Activated CD4-positive, alpha-beta T cell treated with anti-CD3 and anti-CD28 coated beads, Interleukin-2, amount 10 ng/mL, durations not matched to agents 24 days and 14 days (primary cell): Measurements from ENCODE around the gene GRN. TPM values are rescaled to one million over a fixed set of nuclear protein-coding genes. Genes with fewer than 3 reads are reported as not detected.
A peak's percentile ranks its signal among the peaks of the same experiment; 100 is the strongest.
"Not testable (repeated sequence)": the region's sequence is repeated elsewhere in the genome, so short reads cannot be mapped to it uniquely, and the experiment has no call there.

Source experiments
- DNase-seq: peaks from one replicate; pipeline ENCODE4 v3.0.0; 2022
- H3K27ac Mint-ChIP-seq: one replicate; pipeline ENCODE4 v1.8.0; 2022; ENCODE audit warnings: mild to moderate bottlenecking, mixed read lengths
- H3K27me3 Mint-ChIP-seq: one replicate; pipeline ENCODE4 v1.8.0; 2022; ENCODE audit warnings: mixed read lengths
- H3K36me3 Mint-ChIP-seq: one replicate; pipeline ENCODE4 v1.8.0; 2022; ENCODE audit warnings: low read depth, mild to moderate bottlenecking, mixed read lengths
- H3K4me1 Mint-ChIP-seq: one replicate; pipeline ENCODE4 v1.8.0; 2021; ENCODE audit warnings: mixed read lengths
- H3K4me3 Mint-ChIP-seq: one replicate; pipeline ENCODE4 v1.8.0; 2022; ENCODE audit warnings: mild to moderate bottlenecking, moderate library complexity, mixed read lengths
- H3K9me3 Mint-ChIP-seq: one replicate; pipeline ENCODE4 v1.8.0; 2021; ENCODE audit warnings: mixed read lengths
- intact Hi-C: fragments of 100-400 bp; cut with micrococcal nuclease; formaldehyde crosslinking; loops from one replicate; pipeline ENCODE4 v1.15.1; 2023
- total RNA-seq: library from RNA; stranded (reverse); gene quantifications from 2 replicates; pipeline ENCODE4 v1.2.3, GENCODE V29; 2022

Gene GRN
- total RNA-seq, 1 donor from 2014 or later, result 34.6 TPM

DNA sequence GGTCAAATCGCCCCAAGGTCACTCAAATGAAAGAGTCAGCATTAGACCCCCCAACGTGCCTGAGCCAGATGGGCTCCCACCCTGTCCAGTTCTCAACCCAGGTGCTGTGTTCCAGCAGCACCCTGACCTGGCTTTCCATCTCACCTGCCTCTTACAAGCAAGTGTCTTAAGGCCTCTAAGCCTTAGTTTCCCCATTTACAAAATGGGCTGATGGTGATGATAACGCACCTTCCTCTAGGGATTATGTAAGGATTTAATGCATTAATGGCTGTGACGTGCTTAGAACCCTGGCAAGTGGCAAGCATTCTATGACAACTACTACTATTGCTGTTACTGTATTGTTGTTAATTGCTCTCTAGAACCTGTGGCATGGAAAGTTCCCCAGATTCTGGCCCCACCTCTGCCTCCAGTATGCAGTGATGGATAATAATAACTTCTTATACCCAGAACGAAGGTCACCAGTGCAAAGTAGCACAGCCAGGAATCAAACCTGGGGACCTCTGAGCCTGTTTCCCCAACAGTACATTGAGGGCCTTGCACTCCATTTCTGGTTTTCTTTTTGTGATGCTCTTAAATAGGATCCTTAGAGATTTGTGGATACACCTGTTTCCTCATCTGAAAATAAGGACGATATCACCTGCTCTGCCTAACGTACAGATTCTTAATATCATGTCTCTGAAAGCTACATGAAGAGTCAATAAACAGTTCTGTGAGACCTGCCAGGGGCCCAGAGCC lies 17.2 kb upstream of the GRN start:
- intact Hi-C loops, result loop anchor here (5.0 kb wide), 1 partner anchor 186 kb away; the partner anchor contains the start of gene HROB
- Mint-ChIP-seq H3K9me3 (no peaks in the 10 kb centered on the region), H3K4me3 (peak overlapping the region; percentile 44), H3K27ac (peak overlapping the region; percentile 36), H3K27me3 (no peaks in the 10 kb centered on the region), H3K36me3 (peaks cover 9% of the 10 kb centered on the region), H3K4me1 (peaks cover 25% of the 10 kb centered on the region)
- DNase-seq, result no peak

DNA sequence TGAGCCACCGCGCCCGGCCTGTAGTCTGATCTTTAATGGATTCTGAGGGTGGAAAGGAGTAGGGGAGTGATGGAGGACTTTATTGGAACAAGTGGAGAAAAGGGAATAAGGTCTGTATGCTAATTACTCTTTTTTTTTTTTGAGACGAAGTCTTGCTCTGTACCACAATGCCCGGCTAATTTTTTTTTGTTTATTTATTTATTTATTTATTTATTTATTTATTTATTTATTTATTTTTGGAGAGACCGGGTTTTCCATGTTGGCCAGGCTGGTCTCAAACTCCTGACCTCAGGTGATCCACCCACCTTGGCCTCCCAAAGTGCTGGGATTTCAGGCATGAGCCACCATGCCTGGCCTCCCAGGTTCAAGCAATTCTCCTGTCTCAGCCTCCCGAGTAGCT lies 15.6 kb upstream of the GRN start:
- intact Hi-C loops, result loop anchor here (5.0 kb wide), 1 partner anchor 187 kb away; the partner anchor contains the start of gene HROB
- not testable (repeated sequence) for H3K27me3 Mint-ChIP-seq, H3K4me3 Mint-ChIP-seq, H3K9me3 Mint-ChIP-seq, DNase-seq, H3K36me3 Mint-ChIP-seq, H3K27ac Mint-ChIP-seq
- H3K4me1 Mint-ChIP-seq, result peaks cover 19% of the 10 kb centered on the region

DNA sequence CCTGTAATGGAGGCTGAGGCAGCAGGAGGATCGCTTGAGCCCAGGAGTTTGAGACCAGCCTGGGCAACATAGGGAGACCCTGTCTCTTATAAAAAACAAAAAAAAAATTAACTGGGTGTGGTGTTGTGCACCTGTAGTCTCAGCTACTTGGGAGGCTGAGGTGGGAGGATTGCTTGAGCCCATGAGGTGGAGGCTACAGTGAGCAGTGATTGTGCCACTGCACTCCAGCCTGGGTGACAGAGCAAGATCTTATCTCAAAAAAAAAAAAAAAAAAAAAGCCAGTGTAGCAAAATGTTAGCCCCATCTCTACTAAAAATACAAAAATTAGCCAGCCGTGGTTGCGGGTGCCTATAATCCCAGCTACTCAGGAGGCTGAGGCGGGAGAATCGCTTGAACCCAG lies 14.8 kb upstream of the GRN start:
- not testable (repeated sequence) for H3K36me3 Mint-ChIP-seq, DNase-seq, H3K27ac Mint-ChIP-seq, H3K27me3 Mint-ChIP-seq, H3K4me3 Mint-ChIP-seq, H3K9me3 Mint-ChIP-seq
- intact Hi-C loops, result loop anchor here (2.0 kb wide), 1 partner anchor 15 kb away; the partner anchor contains the start of gene GRN
- H3K4me1 Mint-ChIP-seq, result peaks cover 17% of the 10 kb centered on the region

DNA sequence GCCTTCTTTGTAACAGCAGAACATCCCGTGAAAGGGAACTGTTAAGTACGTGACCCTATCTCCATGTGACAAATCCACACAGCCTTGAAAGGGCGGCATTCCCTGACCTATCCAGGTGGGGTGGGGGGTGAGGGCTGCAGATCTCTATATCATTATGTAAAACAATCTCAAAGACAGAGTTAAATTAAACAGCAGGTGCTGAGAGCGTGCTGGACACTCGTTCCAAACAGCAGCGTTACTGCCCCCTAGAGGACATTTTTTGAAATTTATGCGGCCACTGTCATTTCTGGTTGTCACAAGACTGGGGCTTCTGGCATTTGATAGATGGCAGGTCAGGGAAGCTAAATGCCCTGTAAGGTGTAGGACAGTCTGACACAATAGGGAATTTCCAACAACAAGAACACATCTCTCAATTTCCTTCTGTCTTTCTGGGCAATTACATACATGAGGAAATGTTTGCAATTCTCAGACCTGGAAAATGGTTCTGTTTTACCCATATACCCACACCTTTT lies 13.8 kb upstream of the GRN start:
- Mint-ChIP-seq H3K4me3 (no peak overlapping the region), H3K27me3 (peaks cover 3% of the 10 kb centered on the region), H3K27ac (no peak overlapping the region)

DNA sequence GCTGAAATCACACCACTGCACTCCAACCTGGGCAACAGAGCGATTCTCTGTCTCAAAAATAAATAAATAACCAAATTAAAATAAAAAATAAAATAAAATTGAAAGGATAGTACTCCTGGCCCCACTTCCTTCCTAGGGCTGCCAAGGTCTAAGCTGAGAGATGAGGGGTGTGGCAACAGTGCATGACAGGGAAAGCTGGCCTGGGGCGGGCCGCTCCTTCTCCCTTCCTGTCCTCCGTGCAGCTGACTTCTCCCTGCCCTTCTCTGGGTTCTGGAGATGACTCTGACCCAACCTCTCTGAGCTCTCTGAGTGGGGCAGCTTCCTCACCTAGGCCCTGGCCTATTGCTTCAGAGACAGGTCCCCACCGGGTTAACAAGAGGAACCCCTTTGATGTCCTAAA lies 11.7 kb upstream of the GRN start:
- H3K27me3 Mint-ChIP-seq, result peaks cover 7% of the 10 kb centered on the region
- DNase-seq, result no peak
- H3K27ac Mint-ChIP-seq, result no peak overlapping the region
- intact Hi-C loops, result no loop called here
- peaks cover 5% of the 10 kb centered on the region for H3K4me1 Mint-ChIP-seq
- H3K9me3 Mint-ChIP-seq, result no peaks in the 10 kb centered on the region
- no peak overlapping the region for H3K4me3 Mint-ChIP-seq
- no peaks in the 10 kb centered on the region for H3K36me3 Mint-ChIP-seq

More for the DNA sequence above, 13.8 kb upstream of the GRN start:
- H3K36me3 Mint-ChIP-seq, result no peaks in the 10 kb centered on the region
- peaks cover 12% of the 10 kb centered on the region for H3K4me1 Mint-ChIP-seq
- intact Hi-C loops, result loop anchor here (1.0 to 2.0 kb wide), 2 partner anchors 13 to 121 kb away; partner anchors contain the start of gene GRN
- DNase-seq, result peak; percentile 94
- H3K9me3 Mint-ChIP-seq, result no peaks in the 10 kb centered on the region

DNA sequence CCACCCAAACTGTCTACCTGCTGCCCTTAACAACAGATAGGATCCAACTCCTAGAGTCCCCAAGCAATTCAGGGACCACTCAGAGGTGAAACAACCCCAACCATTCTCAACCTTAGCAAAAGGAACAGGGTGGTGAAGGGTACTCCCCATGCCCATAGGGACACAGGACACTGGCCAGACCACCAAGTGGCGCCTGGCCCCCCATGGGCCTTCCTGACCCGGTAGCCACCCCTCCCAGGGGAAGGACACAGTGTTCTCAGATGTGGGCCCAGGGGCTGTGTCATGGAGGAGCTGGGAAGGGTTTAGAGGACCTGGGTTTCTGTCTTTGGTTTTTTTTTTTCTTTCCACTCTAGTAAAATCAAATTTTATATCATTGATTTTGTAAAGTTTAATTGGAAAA lies 10.8 kb upstream of the GRN start:
- Mint-ChIP-seq H3K27me3 (peaks cover 7% of the 10 kb centered on the region), H3K36me3 (no peaks in the 10 kb centered on the region), H3K4me1 (peaks cover 5% of the 10 kb centered on the region), H3K9me3 (no peaks in the 10 kb centered on the region), H3K27ac (no peak overlapping the region), H3K4me3 (no peak overlapping the region)
- DNase-seq, result no peak
- intact Hi-C loops, result no loop called here

DNA sequence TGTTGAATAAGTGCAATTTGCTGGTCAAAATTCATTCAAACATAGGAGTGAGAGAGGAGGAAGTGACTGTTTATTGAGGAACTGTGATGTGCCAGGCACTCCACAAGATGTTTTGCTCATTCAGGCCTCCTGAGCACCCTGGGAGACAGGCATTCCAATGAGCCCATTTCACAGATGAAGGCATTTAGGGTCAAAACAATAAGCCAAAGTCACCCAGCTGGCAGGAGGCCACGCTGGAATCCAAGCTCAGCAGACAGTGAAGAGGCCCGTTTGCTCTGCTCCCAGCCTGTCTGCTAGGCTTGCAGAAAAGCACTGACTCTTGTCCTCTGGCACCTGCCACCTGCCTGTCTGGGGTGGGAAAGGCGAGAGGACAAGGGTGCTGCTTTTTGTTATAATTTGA lies 10.4 kb upstream of the GRN start:
- Mint-ChIP-seq H3K27me3 (peaks cover 7% of the 10 kb centered on the region), H3K9me3 (no peaks in the 10 kb centered on the region), H3K27ac (no peak overlapping the region), H3K36me3 (no peaks in the 10 kb centered on the region), H3K4me3 (no peak overlapping the region), H3K4me1 (peaks cover 5% of the 10 kb centered on the region)
- intact Hi-C loops, result no loop called here
- no peak for DNase-seq

DNA sequence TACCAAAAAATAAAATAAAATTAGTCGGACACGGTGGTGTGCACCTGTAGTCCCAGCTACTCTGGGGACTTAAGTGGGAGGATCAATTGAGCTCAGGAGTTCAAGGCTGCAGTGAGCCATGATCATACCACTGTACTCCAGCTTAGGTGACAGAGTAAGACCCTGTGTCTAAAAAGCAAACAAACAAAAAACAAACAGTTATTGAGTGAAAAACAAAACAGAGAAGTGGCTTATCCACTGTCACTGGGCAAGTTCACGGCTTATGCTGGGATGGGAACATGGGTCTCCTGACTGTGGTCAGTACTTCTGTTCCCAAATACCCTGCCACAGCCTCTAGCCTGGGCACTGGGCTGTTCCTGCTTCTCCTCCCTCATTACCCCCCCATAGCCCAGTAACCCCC lies 9.5 kb upstream of the GRN start:
- H3K27me3 Mint-ChIP-seq, result peaks cover 7% of the 10 kb centered on the region
- H3K27ac Mint-ChIP-seq, result no peak overlapping the region
- intact Hi-C loops, result no loop called here
- no peak for DNase-seq
- H3K9me3 Mint-ChIP-seq, result no peaks in the 10 kb centered on the region
- H3K36me3 Mint-ChIP-seq, result no peaks in the 10 kb centered on the region
- H3K4me1 Mint-ChIP-seq, result peaks cover 5% of the 10 kb centered on the region
- H3K4me3 Mint-ChIP-seq, result no peak overlapping the region

DNA sequence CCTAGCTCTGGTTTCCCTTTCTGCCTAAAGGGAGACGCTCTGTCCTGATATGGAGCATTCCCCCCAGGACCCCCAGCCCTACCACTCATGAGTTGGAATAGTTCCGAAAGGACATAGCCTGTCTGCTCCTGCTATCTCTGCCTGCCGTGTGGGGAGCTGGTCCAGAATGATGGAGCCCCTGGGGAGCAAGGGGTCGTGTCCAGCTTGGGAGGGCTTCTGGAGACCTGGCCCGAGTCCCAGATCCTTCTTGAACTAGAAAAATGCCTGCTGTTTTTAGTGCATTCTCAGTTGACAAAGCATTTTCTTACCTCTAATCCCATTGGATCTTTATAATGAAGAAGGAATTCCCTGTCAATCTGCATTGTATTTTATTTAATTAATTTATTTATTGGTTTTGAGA lies 9.1 kb upstream of the GRN start:
- H3K27me3 Mint-ChIP-seq, result peaks cover 9% of the 10 kb centered on the region
- H3K4me1 Mint-ChIP-seq, result peaks cover 5% of the 10 kb centered on the region
- DNase-seq, result no peak
- H3K27ac Mint-ChIP-seq, result no peak overlapping the region
- H3K9me3 Mint-ChIP-seq, result no peaks in the 10 kb centered on the region
- intact Hi-C loops, result no loop called here
- H3K4me3 Mint-ChIP-seq, result no peak overlapping the region
- no peaks in the 10 kb centered on the region for H3K36me3 Mint-ChIP-seq

DNA sequence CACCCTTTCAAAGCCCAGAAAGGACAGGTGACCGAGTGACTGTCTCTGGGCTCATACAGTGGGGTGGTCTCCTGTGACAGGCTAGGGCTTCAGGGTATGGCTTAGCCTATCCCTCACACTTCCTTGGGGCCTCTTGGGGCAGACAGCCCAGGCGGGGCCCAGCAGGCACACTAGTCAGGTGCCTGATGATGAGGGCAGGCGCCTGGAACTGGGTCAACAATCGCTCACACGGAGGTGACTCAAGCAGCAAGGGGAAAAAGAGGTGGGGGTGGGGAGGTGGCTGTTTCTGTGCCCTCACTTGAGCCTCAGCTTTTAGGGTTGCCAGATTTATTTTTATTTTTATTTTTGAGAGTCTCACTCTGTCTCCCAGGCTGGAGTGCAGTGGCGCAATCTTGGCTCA lies 6.4 kb upstream of the GRN start:
- no peaks in the 10 kb centered on the region for H3K36me3 Mint-ChIP-seq
- no peaks in the 10 kb centered on the region for H3K4me1 Mint-ChIP-seq
- no peaks in the 10 kb centered on the region for H3K9me3 Mint-ChIP-seq
- no peak for DNase-seq
- H3K27me3 Mint-ChIP-seq, result peaks cover 14% of the 10 kb centered on the region
- intact Hi-C loops, result no loop called here
- H3K27ac Mint-ChIP-seq, result no peak overlapping the region
- no peak overlapping the region for H3K4me3 Mint-ChIP-seq

DNA sequence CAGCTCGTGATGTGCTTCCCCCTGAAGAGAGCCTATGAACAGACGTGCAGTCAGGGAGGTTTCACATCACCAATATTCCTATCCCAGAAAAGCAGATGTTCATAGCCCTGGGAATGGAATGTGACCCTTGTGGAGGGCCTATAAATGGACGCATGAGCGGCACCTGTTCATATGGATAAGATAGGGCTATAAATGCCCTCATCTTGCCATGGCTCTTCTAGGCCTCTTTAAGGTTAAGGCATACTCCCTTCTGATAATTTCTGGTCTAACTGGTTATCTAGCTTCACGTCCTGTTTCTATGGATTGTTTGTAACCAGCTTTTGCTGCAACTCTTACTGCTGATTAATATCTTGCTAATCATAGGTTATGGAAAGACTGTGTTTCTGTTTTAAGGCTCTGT lies 4.5 kb upstream of the GRN start:
- H3K36me3 Mint-ChIP-seq, intact Hi-C loops, H3K9me3 Mint-ChIP-seq, H3K4me3 Mint-ChIP-seq, H3K4me1 Mint-ChIP-seq, H3K27ac Mint-ChIP-seq, DNase-seq: not testable (repeated sequence)
- peaks cover 19% of the 10 kb centered on the region for H3K27me3 Mint-ChIP-seq

DNA sequence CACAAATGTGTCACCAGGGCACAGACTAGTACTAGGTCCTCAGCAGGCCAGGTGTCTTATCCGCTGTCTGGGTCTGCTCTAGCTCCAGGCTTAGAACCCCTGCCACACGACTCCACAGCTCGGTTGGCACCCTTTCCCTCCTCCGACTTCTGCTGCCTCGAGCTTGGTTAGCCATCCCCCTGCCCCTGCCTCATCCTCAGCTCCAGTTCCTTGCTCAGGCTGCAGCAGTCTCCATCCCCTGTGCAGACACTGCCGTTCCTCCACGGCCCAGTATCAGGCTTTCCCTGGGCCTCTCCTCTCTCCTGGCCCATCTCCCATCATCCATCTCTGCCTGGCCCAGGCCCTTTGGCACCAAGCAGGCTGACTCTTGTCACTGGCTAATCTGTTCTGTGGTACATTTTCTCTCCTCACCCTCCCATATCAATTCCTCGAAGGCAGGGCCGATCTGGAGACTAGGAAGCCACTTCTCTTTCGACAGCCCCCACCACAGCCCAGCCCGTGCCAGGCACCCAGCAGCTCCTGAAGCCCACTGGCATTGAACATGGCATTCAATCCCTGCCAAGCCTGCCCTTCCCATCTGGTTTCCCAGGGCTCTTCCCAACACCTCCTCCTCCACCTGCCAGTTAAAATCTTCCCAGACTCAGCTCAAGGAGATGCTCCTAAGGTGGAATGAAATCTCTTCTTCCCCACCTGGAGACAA lies 1.4 kb upstream of the GRN start:
- H3K4me1 Mint-ChIP-seq, result peaks cover 18% of the 10 kb centered on the region
- H3K27me3 Mint-ChIP-seq, result peaks cover 13% of the 10 kb centered on the region
- DNase-seq, result no peak
- intact Hi-C loops, result loop anchor here (2.0 kb wide), 1 partner anchor 13 kb away; no protein-coding TSS in a partner anchor
- H3K4me3 Mint-ChIP-seq, result no peak overlapping the region
- no peaks in the 10 kb centered on the region for H3K36me3 Mint-ChIP-seq
- H3K27ac Mint-ChIP-seq, result no peak overlapping the region
- no peaks in the 10 kb centered on the region for H3K9me3 Mint-ChIP-seq

DNA sequence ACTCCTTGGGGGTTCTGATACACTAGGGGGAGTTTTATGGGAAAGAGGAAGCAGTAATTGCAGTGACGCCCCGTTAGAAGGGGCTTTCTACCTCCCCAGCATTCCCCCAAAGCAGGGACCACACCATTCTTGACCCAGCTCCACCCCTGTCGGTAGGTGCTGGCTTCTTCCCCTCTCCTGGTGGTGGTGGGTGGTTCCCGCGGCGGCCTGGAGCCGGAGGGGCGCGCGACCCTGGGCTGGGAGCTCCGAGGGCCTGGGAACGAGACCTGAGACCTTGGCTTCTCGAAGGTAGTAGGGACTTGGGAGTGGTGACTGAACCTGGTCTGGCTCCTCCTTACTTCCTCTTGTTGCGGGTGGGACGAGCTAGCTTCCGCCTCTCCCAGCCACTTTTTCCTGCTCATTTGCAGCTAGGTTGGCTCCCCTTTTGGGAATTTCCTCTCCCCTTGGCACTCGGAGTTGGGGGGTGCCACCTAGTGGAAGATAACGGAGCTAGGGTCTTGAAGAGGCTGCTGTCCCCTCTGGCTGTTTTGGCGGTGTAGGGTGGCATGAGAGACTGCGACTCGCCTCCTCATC lies 438 bp downstream of the GRN start:
- DNase-seq, result peak; percentile 81
- Mint-ChIP-seq H3K9me3 (no peaks in the 10 kb centered on the region), H3K27me3 (peaks cover 13% of the 10 kb centered on the region), H3K4me3 (peak overlapping the region; percentile 92), H3K4me1 (peaks cover 19% of the 10 kb centered on the region), H3K27ac (peak overlapping the region; percentile 86), H3K36me3 (no peaks in the 10 kb centered on the region)
- intact Hi-C loops, result loop anchor here (1.0 to 2.0 kb wide), 2 partner anchors 15 to 145 kb away; no protein-coding TSS in a partner anchor
